Neural cell (in vitro differentiated cells): ENCODE results near the gene CTU1.

Source experiments
- EZH2 ChIP-seq: fragments of 200-600, 300-800 bp; shearing (Covaris generic), sonication (generic); IDR thresholded peaks from 2 replicates; pipeline ENCODE4 v1.6.1; 2014; ENCODE audit warnings: antibody characterized with exemption, low read length, borderline replicate concordance, mild to moderate bottlenecking; ENCODE audit not compliant: insufficient read depth, poor library complexity, severe bottlenecking
- TAF1 ChIP-seq: IDR thresholded peaks from 2 replicates; pipeline ENCODE4 v1.6.1; 2012; ENCODE audit warnings: low read depth
- TF ChIP-seq, protein P1 (sequence below): fragments of 450-650 bp; IDR thresholded peaks from 2 replicates; pipeline ENCODE4 v1.5.1; 2014; ENCODE audit warnings: antibody characterized with exemption, mild to moderate bottlenecking, moderate library complexity; ENCODE audit not compliant: poor library complexity, severe bottlenecking

DNA sequence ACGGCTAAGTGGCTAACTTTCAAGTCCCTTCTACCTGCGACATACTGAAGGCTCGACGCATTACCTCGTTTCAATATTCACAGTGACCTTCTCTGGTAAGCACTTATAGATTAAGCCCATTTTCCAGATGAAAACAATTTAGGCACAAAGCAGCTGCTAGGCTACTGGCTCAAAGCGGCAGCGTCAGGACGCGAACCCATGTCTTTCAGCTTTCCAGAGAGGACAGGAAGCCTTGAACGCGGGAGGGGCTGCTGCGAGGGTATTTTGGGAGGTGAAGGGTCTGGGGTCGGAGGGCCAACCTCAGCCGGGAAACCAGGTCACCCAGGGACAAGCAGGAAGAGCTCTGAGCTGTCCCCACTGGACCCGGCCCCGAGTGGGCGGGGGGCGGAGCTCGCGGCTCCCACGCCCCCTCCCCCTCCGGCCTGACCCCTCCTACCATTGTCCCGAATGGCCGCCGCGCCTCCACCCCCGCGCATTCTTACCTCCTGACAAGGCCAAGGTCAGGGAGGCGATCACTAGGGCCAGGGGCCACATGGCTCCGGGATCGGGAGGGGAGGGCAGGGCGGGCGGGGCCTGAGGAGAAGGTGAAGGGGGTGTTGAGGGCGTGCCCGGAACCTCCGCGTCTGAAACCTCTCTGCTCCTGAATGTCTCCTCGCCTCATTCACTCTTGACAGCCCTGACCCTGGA, 43.5 kb downstream of the CTU1 start, which contains the start of gene KLK13:
- TF ChIP-seq EZH2: no peak
- TF ChIP-seq, protein P1, sequence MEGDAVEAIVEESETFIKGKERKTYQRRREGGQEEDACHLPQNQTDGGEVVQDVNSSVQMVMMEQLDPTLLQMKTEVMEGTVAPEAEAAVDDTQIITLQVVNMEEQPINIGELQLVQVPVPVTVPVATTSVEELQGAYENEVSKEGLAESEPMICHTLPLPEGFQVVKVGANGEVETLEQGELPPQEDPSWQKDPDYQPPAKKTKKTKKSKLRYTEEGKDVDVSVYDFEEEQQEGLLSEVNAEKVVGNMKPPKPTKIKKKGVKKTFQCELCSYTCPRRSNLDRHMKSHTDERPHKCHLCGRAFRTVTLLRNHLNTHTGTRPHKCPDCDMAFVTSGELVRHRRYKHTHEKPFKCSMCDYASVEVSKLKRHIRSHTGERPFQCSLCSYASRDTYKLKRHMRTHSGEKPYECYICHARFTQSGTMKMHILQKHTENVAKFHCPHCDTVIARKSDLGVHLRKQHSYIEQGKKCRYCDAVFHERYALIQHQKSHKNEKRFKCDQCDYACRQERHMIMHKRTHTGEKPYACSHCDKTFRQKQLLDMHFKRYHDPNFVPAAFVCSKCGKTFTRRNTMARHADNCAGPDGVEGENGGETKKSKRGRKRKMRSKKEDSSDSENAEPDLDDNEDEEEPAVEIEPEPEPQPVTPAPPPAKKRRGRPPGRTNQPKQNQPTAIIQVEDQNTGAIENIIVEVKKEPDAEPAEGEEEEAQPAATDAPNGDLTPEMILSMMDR: no peak
- TF ChIP-seq TAF1: no peak
